ENCODE data around the gene CD48.
"Not testable (repeated sequence)": the region's sequence is repeated elsewhere in the genome, so short reads cannot be mapped to it uniquely, and the experiment has no call there.

Gene CD48

DNA sequence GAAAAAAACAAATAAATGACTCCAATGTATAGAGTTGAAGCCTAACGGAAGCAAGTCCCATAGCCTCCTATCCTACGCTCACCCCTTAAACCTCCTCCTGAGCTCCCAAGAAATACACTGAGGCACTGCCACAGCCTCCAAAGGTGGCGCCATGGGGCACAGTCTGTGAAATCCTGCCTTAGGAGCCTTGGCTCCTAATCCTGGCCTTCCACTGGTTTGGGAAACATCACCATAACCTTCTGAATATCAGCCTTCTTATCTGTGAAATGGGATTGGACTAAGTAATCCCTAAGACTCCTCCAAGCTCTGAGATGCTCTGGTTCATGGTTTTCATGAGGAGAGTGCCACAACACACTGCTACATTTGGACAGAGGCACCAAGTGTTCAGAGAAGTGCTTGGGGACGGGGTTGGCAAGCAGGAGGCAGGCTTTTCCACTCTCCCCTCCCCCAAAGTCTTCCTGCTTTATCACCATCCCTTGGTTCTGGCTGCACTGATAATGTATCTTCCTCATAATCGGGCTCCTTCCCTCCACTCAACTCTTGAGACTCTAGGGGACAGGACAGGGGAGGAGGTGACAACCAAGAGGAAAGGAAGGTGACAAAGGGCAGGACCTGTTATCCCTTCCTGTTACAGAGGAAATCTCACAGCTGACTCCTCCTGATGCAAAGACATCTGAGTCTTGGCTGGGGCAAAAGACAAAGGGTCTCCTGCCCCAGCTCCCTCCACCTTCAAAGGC is 30.2 kb upstream of the CD48 start:
- DNase-seq: no peak

DNA sequence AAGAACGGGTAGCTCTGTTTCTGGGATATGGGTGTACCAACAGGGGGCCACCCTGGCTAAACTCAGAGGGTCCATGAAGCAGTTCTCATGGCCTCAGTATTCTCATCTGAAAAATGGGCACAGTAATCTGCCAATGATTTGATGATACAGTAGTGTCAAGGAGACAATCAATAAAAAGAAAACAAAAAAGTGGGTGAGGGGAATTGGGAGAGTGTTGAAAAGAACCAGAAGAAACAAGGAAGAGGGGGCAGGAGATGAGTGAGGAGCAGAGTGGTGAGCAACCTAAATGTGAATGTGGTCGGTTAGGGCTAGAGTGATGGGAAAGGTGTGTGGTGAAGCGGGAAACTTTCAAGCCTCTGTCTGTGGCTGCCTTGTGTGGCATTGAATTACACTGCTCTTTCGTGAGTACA is 29.5 kb upstream of the CD48 start:
- DNase-seq: no peak

DNA sequence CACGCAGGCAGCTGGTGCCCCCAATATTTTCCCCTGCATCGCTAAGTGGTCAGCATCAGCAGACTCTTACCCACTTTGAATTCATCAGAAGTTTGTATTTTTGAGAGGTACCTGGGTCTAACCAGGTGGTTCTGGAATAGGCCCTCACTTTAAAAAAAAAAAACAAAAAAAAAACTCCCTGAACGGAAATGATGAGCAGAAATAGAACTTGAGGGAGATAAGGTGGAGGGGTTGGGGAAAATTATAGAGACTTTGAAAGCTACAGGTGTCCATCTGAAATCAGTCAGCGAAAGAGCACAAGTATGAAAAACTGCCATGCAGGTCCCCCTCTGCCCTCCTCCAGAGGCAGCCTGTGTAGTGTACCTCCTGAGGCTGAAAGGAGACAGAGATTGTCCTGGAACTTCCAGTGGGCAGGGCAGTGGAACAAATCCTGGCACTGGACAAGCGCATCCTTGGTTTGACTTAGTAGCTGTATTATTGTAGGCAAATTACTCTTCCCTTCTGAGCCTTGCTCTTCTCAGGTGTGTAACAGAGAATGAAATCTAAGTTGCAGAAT is 28.6 kb upstream of the CD48 start:
- DNase-seq: no peak

DNA sequence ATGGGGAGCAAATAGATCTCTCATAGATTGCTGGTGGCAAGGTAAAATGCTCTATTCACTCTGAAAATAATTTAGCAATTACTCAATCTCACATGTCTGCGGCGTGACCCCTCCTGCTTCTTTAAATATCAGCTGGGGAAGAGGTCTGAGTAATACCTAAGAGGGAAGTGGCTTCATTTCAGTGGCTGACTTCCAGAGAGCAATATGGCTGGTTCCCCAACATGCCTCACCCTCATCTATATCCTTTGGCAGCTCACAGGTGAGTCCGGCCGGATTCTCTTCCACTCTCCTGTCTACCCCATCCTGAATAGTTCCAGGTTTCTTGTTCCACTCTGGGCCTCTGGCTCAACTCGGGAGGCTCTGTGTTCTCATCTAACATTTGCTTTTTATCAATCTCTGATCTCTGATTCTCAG is 27.5 kb upstream of the CD48 start, which contains the start of gene SLAMF7:
Gene SLAMF7 (plus strand): TSS at position 150 of the 414 bp plus-strand sequence. CDS start 55 bp downstream, at position 205.
- DNase-seq: no peak

DNA sequence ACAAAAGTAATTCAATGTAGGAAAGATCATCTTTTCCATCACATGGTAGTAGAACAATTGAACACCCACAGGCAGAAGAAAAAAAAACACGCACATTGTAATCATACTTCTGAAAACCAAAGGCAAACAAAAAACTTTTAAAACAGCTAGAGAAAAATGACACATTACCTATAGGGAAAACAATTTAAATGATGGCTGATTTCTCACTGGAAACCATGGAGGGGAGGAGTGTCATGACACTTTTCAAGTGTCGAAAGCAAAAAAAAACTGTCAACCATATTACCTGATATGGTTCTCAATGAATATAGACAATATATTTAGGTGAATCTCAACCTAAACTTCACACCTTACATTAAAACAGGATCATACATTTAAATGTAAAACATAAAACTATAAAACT is 26.6 kb upstream of the CD48 start:
- DNase-seq: no peak

DNA sequence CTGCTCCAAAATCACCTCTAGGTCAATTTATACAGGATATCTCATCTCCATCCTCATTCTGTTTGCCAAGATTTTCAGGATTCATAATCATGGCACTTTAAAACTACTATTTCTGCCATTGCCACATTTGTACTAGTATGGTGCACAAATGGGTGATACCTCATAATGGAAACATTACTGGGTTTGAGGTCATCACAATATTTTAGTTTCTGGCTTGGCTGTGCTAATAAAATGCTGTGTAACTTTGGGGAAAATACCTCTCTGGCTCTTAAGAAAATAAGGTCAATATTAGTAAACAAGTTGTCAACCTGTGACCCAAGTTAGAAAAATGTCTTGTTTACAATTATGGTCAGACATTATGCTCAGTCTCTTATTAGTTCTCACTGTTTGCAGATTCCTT is 22.7 kb upstream of the CD48 start:
- DNase-seq: no peak

DNA sequence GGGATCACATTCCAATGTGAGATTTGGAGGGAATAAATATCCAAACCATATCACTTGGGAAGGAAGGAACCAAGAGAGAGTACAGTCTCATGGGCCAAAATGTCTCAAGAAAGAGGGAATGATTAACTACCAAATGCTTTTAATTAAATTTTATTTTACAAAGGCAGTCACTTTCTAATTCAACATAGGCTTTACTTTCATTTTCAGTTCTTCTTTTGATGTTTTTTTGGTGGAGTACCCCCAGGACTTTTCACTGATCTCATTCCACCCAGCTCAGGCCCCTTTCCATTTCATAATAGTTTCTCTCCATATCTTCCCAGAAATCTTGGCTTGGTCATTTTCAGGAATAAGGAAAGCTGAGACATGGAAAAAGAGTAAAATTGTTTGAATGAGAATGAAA is 22.3 kb upstream of the CD48 start:
- no peak for DNase-seq

DNA sequence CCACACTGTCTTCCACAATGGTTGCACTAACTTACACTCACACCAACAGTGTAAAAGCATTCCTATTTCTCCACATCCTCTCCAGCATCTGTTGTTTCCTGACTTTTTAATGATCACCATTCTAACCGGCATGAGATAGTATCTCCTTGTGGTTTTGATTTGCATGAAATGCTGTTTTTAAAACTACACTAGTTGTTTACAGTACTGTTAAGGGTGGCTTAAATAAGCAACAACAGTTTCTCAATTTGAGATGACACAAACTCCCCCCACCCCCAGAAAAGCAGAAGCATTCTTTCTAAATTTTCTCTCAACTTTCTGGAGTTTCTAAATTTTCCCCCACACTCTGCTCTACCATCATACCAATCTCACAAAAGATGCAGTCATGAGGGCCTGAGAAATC is 20.4 kb upstream of the CD48 start:
- DNase-seq: no peak

DNA sequence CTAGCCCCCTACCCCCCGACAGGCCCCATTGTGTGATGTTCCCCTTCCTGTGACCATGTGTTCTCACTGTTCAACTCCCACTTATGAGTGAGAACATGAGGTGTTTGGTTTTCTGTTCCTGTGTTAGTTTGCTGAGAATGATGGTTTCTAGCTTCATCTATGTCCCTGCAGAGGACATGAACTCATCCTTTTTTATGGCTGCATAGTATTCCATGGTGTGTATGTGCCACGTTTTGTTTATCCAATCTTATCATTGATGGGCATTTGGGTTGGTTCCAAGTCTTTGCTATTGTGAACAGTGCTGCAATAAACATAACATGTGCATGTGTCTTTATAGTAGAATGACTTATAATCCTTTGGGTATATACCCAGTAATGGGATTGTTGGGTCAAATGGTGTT is 19.9 kb upstream of the CD48 start:
- not testable (repeated sequence) for DNase-seq

DNA sequence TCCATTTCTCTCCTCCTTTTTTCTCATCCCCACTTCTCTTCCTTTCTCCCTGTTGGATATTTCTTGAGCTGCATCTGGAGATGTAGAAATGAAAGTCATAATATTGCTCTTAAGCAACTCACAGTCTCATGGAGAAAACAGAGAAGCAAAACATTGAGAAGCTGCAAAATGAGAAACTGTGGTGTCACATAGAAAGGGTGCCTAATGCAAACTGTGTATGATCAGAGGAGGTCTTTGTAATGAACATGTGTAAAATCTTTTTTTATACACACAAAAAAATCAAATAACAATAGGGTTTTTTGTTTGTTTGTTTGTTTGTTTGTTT is 15.7 kb upstream of the CD48 start:
- DNase-seq: no peak

DNA sequence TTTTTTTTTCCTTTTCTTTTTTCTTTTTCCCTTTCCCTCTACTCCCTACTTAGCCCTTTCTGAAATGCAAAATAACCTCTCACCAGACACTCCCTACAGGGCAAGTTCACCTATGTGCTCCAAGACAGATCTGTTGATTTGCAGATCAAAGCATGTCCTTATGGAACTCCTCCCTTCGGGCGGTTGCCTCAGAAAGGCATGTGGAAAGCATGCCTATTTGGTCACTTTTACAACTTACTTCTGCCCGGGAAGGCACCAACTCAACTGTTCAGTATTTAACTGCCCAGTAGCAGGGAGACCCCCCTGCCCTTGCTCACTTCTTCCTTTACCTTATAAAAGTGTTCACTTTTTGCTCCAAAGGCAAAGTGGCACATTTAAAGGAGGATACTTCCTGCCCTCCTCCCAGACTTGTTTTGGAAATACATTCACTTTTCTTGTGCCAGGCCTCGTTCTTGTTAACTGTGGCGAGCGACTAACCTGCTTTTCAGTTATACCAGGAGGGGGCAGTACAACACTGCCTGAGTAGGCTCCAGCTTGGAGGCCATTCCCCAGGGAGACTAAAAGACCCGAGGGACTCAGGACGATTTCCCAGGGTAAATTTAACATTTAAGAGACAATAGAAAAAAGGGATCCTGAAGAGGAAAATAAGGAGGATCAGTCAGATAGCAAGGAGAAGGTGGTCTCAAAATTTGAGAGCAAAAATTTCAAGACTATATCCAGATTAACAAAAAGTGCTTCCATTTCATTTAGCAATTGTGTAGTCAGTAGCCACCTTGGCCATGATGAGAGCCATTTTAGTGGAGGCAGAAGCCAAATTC is 15.1 kb upstream of the CD48 start:
- peak; percentile 48 for DNase-seq

DNA sequence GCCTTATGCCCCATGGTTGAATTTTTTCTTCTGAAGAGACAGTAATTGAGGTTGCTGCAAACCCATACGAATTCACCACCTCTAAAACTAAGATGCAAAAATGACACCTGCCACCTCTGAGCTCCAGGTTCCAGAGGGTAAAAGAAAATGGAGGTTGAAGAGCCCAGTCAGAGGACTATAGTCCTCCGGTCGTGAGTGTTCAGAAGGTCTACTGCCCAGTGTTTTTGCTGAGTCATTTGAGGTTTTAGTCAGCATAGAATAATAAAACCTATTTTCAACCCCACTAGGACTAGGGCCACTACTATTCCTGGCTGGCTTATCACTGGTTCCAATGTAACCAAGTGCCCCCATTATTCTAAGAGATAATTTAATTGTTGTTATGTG is 14.5 kb upstream of the CD48 start:
- DNase-seq: no peak

DNA sequence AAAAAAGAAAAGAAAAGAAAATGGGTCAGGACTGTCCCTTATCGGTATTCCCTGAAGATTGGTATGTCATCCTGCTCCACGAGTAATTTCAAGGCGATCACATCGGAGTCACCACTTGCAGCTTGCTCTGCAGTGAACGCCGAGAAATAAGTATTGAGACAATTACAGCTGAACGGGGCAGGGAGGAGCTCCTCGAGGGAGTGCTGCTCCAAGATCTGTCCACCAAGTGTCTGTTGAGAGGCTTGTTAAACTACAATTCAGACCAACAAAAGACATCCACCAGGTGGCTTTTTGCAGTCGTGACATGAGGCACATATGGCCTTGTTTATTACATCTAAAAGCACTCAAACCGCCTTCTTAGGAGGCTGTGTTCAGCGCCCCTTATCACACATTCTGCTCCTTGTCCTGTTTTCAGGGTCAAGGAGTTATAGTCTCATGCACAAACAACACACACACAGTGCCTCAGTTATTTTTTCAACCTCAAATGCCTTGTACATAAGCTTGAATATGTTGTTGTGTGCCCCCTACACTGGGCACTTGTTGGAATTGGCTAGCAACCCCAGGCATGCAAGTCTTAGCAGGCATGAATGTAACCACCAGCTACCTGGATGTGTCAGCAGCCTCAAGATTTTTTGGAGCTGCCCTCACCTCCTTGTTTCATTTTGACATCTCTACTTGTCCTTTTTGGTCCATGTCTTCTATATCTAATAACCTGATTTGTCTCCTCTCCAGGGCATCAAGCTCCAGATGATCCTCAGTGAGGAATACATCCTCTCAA is 13.0 kb upstream of the CD48 start:
- no peak for DNase-seq

DNA sequence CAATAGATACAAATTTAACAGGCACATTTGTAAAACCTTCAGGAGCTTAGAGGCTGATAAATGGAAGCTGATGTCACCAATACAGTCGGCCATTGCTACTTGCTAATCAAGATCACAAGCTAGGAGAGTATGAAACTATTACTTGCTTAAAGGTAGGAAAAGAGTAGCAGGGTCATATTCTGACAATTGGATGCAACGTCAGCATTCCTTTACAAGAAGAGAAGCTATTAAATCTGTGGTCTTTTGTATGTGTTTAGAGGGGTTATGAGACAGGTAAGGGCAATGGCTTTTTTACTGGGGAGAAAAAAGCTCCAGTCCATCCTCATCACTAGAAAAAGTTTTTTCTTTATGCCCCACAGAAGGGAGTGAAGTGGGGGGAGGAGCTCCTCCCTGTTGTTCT is 11.7 kb upstream of the CD48 start:
- DNase-seq: no peak

DNA sequence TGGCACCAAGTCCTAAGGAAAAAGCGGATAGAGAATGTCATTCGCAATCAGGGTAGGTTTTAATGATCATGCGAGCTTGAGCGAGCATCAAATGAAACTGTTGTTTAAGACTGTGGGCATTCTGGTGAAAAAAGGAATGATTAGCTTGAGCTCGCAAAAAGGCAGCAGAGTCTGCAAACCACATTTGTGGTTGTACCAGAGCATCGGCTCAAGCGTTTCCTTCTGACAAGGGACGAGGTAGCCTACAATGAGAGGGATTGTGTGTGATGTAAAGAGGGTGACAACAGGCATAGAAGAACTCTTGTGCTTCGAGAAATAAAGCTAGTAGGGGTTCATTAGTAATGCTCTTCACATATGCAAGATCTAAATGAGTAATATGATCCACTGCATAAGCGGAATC is 11.1 kb upstream of the CD48 start:
- DNase-seq: no peak

DNA sequence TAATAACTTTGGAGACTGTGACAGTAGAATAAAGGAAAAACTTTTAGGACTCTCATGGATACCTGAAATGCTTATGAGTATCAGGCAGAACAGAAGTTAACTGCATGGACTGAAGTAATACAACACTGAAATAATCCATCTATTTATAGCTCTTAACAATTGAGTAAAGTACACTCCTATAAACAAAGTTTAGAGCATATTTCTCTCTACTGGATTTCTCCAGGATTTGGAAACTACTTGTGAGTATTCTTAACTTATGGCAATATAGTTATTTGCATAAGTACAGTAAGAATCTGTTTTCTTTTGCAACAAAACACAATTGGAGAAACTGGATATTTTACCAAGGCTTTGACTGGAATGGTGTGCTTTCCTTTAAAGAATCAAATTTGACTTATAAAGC is 9.9 kb upstream of the CD48 start:
- no peak for DNase-seq

DNA sequence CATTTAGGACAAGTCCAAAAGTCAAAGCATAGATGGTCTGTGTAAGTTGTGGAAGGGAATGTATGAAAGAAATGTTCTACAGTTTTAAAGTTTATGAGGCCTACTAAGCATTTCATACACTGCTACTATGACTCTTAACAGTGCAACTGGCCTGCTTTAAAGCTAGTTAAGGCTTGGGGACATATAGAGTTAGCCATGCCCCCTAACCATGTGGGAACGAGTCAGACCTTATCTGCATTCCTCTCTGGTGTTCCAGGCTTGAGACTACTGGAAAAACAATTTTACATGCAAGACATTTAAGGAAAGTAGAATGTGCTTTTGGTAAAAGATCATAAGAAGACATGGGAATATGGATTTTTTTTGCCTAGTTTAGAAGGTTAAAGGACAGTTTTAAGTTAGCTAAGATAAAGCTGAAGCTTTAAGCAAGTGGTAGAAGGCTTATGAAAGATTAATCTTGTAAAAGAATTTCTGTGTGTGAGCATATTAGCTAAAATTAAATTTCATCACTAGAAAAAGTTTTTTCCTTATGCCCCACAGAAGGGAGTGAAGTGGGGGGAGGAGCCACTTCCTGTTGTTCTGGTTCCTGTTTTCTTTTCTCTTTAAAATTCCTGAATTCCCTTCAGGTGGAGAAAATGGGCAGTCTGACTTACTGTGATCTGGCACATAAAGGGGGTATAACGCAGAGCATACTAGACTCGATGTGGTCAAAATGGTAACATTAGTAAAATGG is 8.9 kb upstream of the CD48 start:
- no peak for DNase-seq

DNA sequence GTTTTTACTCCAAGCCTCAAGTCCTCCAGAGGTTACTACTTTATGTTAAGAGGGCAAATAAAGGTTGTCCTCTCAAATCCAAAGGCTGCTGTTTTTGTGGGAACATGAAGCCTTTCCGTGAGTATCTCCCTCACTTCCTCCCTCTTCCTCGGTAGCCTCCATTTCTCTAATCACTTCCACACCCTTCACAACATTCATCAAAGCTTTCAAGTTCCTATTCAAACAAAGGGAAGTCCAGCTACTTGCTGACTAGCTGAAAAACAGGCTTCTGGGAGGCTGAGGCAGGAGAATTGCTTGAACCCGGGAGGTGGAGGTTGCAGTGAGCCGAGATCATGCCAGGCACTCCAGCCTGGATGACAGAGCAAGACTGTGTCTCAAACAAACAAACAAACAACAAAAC is 6.6 kb upstream of the CD48 start:
- no peak for DNase-seq

DNA sequence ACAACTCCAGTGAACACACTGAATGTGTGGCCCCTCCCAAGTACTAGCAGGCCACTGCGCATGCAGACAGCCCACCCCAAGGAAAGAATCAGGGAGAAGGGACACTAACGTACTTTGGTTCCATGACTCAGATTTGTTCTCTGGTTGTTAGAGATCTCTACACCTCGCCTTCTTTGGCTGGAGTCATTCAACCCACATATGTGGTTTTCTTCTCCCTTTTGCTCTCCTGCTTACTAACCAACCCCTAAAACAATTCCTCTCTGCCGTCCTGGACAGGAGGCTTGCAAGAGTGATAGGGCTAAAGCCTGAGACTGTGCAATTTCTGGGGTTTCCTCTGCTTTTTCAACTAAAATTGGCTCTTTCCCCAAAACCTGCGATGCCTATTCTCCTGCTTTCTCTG is 5.7 kb upstream of the CD48 start:
- no peak for DNase-seq

DNA sequence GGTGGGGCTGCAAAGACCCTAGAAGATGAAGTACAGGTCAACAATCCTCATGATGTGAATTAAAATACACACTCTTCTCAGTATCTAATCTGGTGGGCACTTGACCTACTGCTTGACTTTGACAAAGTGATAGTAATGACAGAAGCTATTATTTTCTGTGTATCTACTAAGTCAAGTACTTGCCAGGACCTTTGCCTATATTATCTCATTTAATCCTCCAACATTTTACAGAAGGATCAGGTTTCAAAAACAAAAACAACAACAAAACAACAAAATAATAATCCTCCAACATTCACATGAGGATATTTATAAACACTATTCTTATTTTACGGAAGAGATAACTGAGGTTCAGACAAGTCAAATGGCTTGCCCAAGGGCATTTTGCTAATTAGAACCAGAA is 4.4 kb upstream of the CD48 start:
- no peak for DNase-seq

DNA sequence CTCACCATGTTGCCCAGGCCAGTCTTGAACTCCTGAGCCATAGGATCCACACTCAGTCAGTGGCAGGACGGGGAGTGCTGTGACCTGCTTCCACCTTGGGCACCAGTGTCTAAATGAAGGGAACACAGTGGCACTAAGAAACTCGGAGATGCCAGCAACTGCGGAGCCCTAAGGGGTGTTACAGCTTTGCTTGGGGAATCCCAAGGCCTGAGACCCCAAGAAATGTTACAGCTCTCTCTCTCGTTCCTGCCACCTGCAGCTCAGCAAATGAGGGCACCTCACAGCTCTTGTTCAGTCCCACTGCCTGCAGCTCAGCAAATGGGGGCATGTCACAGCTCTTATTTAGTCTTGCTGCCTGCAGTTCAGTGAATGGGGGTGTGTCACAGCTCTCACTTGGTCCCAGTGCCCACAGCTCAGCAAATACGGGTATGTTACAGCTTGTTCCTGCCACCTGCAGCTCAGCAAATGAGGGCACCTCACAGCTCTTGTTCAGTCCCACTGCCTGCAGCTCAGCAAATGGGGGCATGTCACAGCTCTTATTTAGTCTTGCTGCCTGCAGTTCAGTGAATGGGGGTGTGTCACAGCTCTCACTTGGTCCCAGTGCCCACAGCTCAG is 2.5 kb upstream of the CD48 start:
- not testable (repeated sequence) for DNase-seq

DNA sequence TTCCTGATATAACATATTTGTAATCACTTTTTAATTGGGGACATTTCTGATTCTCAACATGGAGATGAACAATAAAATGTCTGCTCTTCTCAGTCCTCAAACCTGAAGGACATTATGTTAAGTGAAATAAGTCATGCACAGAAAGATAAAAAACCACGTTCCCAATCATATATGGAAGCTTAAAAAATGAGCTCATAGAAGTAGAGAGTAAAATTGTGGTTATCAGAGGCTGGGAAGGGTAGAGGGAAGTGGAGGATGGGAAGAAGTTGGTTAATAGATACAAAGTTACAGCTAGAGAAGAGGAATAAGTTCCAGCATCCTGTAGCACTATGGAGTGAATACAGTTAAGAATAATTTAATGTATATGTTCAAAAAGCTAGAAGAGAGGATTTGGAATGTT is 1.5 kb upstream of the CD48 start:
- no peak for DNase-seq
